Smooth muscle cell (in vitro differentiated cells): Measurements from ENCODE around the gene FAM13A. TPM values are rescaled to one million over a fixed set of nuclear protein-coding genes. Genes with fewer than 3 reads are reported as not detected.

ENCODE experiments used
- DNase-seq: peaks from one replicate; lab custom pipeline; 2025; ENCODE audit not compliant: unreplicated experiment; lab: John Stamatoyannopoulos, UW
- H2AFZ ChIP-seq: fragments of 200-600 bp; sonication (generic); 2 replicates; pipeline ENCODE4 v1.6.0; 2016; ENCODE audit warnings: antibody characterized with exemption, low read depth, mild to moderate bottlenecking
- H3F3A ChIP-seq: fragments of 200-600 bp; sonication (generic); 2 replicates; pipeline ENCODE4 v1.6.0; 2017; ENCODE audit warnings: antibody characterized with exemption, low read depth
- H3K27ac ChIP-seq: fragments of 200-600 bp; sonication (generic); 2 replicates; pipeline ENCODE4 v1.5.1; 2016; ENCODE audit warnings: low read depth, mild to moderate bottlenecking
- H3K27me3 ChIP-seq: fragments of 200-600 bp; sonication (generic); 2 replicates; pipeline ENCODE4 v1.6.1; 2016; ENCODE audit warnings: low read depth, mild to moderate bottlenecking
- H3K36me3 ChIP-seq: fragments of 200-600 bp; sonication (generic); 2 replicates; pipeline ENCODE4 v1.5.1; 2016; ENCODE audit warnings: low read depth
- H3K4me1 ChIP-seq: fragments of 200-600 bp; sonication (generic); 2 replicates; pipeline ENCODE4 v1.5.1; 2016; ENCODE audit warnings: low read depth
- H3K4me2 ChIP-seq: fragments of 200-600 bp; sonication (generic); 2 replicates; pipeline ENCODE4 v1.6.0; 2016; ENCODE audit warnings: mild to moderate bottlenecking
- H3K4me3 ChIP-seq: fragments of 200-600 bp; sonication (generic); 2 replicates; pipeline ENCODE4 v1.5.1; 2016; ENCODE audit warnings: mild to moderate bottlenecking
- H3K79me2 ChIP-seq: fragments of 200-600 bp; sonication (generic); 2 replicates; pipeline ENCODE4 v1.6.0; 2016; ENCODE audit warnings: low read depth, mild to moderate bottlenecking
- H3K9ac ChIP-seq: fragments of 200-600 bp; sonication (generic); 2 replicates; pipeline ENCODE4 v1.6.0; 2016; ENCODE audit warnings: low read depth
- H3K9me3 ChIP-seq: fragments of 200-600 bp; sonication (generic); replicated peaks from 2 replicates; pipeline ENCODE4 v1.5.1; 2016; ENCODE audit warnings: low read depth
- H4K20me1 ChIP-seq: fragments of 200-600 bp; sonication (generic); 2 replicates; pipeline ENCODE4 v1.6.0; 2016; ENCODE audit warnings: low read depth
- WGBS: methylation state at CpG from one replicate; pipeline ENCODE4 v1.1.7; 2016; ENCODE audit warnings: low lambda C conversion rate; 5-methylcytosine and 5-hydroxymethylcytosine counted together
- polyA plus RNA-seq: library from polyadenylated mRNA; unstranded; fragments of >200 nt; fragmentation: Nextera tagmentation; extraction: Ambion mirVana; gene quantifications from 2 replicates; pipeline ENCODE4 v1.2.1, GENCODE V29; 2016
- total RNA-seq: library from RNA; depleted of rRNA; stranded (reverse); fragments of >200 nt; gene quantifications from 2 replicates; pipeline ENCODE4 v1.2.3, GENCODE V29; 2014
- TF ChIP-seq, protein P1 (sequence below): fragments of 200-600 bp; sonication (generic); IDR thresholded peaks from 2 replicates; pipeline ENCODE4 v1.5.1; 2017; ENCODE audit warnings: borderline replicate concordance, mild to moderate bottlenecking, antibody characterized with exemption; ENCODE audit not compliant: insufficient read depth, poor library complexity, severe bottlenecking

The FAM13A gene
- total and polyA plus RNA-seq, 2 experiments from 2014 or later, result 14.6 to 39.9 TPM

DNA sequence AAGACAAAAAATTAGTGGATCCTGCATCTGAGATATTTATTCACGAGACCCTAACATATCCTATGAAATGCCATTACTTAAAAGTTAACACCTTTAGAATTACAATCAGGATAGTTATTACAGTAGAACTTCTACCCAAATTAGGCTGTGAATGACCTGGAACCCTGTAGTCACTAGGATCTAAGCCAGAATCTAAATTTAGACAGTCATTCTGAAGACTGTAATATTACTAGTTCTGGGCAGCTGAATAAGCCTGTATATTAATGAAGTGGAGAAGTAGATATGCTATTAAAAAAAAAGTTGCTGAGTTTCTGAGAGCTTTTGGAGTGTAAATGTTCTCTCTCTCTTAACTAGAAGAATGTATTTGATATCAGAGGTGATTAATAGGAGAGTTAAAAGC, 67.0 kb downstream of the FAM13A start:
- no peaks in the 10 kb centered on the region for H3K79me2 ChIP-seq
- TF ChIP-seq, protein P1, sequence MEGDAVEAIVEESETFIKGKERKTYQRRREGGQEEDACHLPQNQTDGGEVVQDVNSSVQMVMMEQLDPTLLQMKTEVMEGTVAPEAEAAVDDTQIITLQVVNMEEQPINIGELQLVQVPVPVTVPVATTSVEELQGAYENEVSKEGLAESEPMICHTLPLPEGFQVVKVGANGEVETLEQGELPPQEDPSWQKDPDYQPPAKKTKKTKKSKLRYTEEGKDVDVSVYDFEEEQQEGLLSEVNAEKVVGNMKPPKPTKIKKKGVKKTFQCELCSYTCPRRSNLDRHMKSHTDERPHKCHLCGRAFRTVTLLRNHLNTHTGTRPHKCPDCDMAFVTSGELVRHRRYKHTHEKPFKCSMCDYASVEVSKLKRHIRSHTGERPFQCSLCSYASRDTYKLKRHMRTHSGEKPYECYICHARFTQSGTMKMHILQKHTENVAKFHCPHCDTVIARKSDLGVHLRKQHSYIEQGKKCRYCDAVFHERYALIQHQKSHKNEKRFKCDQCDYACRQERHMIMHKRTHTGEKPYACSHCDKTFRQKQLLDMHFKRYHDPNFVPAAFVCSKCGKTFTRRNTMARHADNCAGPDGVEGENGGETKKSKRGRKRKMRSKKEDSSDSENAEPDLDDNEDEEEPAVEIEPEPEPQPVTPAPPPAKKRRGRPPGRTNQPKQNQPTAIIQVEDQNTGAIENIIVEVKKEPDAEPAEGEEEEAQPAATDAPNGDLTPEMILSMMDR, result no peak
- H3K27me3 ChIP-seq, result no peaks in the 10 kb centered on the region
- H3K9me3 ChIP-seq, result no peaks in the 10 kb centered on the region
- H3K27ac ChIP-seq, result no peak overlapping the region
- no peaks in the 10 kb centered on the region for H3F3A ChIP-seq
- WGBS, result 97% methylated on average over 1 of the region's 1 CpG
- no peak overlapping the region for H3K4me2 ChIP-seq
- no peaks in the 10 kb centered on the region for H3K4me1 ChIP-seq
- no peak overlapping the region for H2AFZ ChIP-seq
- H3K4me3 ChIP-seq, result no peak overlapping the region
- H3K36me3 ChIP-seq, result no peaks in the 10 kb centered on the region
- H4K20me1 ChIP-seq, result no peaks in the 10 kb centered on the region
- H3K9ac ChIP-seq, result no peak overlapping the region
- DNase-seq, result no peak

- H3K4me2 ChIP-seq, result no peak overlapping the region
- H3K79me2 ChIP-seq, result no peaks in the 10 kb centered on the region
- no peaks in the 10 kb centered on the region for H3K4me1 ChIP-seq
- H3K27ac ChIP-seq, result no peak overlapping the region
- no peaks in the 10 kb centered on the region for H4K20me1 ChIP-seq
- H3K9me3 ChIP-seq, result no peaks in the 10 kb centered on the region
- 75% methylated on average over 5 of the region's 5 CpGs for WGBS
- no peak overlapping the region for H3K4me3 ChIP-seq
- H3K27me3 ChIP-seq, result no peaks in the 10 kb centered on the region
- H3K36me3 ChIP-seq, result no peaks in the 10 kb centered on the region
- DNase-seq, result no peak
- H3F3A ChIP-seq, result no peaks in the 10 kb centered on the region
- H2AFZ ChIP-seq, result no peak overlapping the region
- TF ChIP-seq, protein P1, result no peak
- H3K9ac ChIP-seq, result no peak overlapping the region
Measured at GRCh38 chr4:88985088-88985773, 71.8 kb downstream of the FAM13A start.

DNA sequence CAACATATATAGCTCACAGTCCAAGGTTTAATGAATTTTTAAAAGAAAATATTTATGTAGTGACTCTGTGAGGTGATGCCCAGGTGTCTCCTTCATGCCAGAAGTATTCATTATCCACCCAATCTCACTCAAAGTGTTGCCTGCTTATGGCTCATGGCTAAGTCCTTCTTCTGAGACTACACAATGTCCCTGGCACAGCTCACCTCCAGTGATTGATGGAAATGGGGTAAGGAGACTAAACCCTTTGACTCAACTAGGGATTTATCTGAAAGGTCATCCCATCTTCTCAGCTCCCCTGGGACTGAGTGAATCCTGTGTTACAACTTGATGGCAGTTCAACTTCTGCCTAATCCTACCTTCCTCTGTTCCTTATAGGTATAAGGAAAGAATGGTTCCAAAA, 74.2 kb downstream of the FAM13A start:
- no peaks in the 10 kb centered on the region for H3K36me3 ChIP-seq
- TF ChIP-seq, protein P1, result no peak
- H3K9me3 ChIP-seq, result no peaks in the 10 kb centered on the region
- H3K27me3 ChIP-seq, result no peaks in the 10 kb centered on the region
- H3K4me2 ChIP-seq, result no peak overlapping the region
- no peak overlapping the region for H3K27ac ChIP-seq
- no peak overlapping the region for H2AFZ ChIP-seq
- H3F3A ChIP-seq, result no peaks in the 10 kb centered on the region
- no peak for DNase-seq
- H3K4me3 ChIP-seq, result no peak overlapping the region
- H3K9ac ChIP-seq, result no peak overlapping the region
- H3K4me1 ChIP-seq, result no peaks in the 10 kb centered on the region
- no peaks in the 10 kb centered on the region for H3K79me2 ChIP-seq
- no peaks in the 10 kb centered on the region for H4K20me1 ChIP-seq

DNA sequence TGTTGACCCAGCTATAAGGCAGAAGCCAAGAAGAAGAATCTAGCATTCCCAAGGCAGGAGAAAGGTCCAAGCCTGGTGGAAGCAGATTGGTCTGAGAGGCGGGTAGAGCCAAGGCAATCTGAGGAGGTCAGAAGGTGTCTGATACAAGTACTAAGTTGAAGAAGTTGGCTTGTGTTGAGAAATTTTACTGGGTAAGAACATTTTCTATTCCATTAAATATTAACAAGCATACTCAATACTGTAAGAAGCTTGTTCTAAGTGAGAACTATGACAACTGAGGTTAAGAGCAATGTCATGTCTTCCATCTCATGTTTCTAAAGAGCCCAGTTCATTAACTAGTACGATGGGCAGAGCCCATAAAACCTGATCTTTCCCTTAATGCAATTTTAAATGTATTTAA, 75.0 kb downstream of the FAM13A start:
- H3K4me1 ChIP-seq, result no peaks in the 10 kb centered on the region
- WGBS, result 88% methylated on average over 2 of the region's 2 CpGs
- DNase-seq, result no peak
- no peaks in the 10 kb centered on the region for H3K36me3 ChIP-seq
- H3K27ac ChIP-seq, result no peak overlapping the region
- H3K79me2 ChIP-seq, result no peaks in the 10 kb centered on the region
- H3K4me2 ChIP-seq, result no peak overlapping the region
- TF ChIP-seq, protein P1, result no peak
- no peaks in the 10 kb centered on the region for H4K20me1 ChIP-seq
- H3K27me3 ChIP-seq, result no peaks in the 10 kb centered on the region
- no peak overlapping the region for H3K9ac ChIP-seq
- no peak overlapping the region for H3K4me3 ChIP-seq
- no peaks in the 10 kb centered on the region for H3K9me3 ChIP-seq
- no peak overlapping the region for H2AFZ ChIP-seq
- H3F3A ChIP-seq, result no peaks in the 10 kb centered on the region
